Activated naive CD4-positive, alpha-beta T cell treated with anti-CD3 and anti-CD28 coated beads, Interleukin-2, amount 50 U/mL, for 24 hours (primary cell): ENCODE measurements around the gene ARL8A.

ENCODE experiments used
- H3K27ac Mint-ChIP-seq: one replicate; pipeline ENCODE4 v1.8.0; 2021; ENCODE audit warnings: mild to moderate bottlenecking, mixed read lengths
- H3K27me3 Mint-ChIP-seq: one replicate; pipeline ENCODE4 v1.8.0; 2021; ENCODE audit warnings: mixed read lengths
- H3K36me3 Mint-ChIP-seq: one replicate; pipeline ENCODE4 v1.8.0; 2021; ENCODE audit warnings: mixed read lengths
- H3K4me1 Mint-ChIP-seq: one replicate; pipeline ENCODE4 v1.8.0; 2021; ENCODE audit warnings: mixed read lengths
- H3K4me3 Mint-ChIP-seq: one replicate; pipeline ENCODE4 v1.8.0; 2021; ENCODE audit warnings: mild to moderate bottlenecking, mixed read lengths
- H3K9me3 Mint-ChIP-seq: one replicate; pipeline ENCODE4 v1.8.0; 2021; ENCODE audit warnings: mixed read lengths

Gene ARL8A

GRCh38 chr1:202164271-202165037, 19.9 kb upstream of the ARL8A start:
- Mint-ChIP-seq H3K36me3 (no peaks in the 10 kb centered on the region), H3K27ac (peak overlapping the region; percentile 30), H3K27me3 (no peaks in the 10 kb centered on the region), H3K9me3 (no peaks in the 10 kb centered on the region), H3K4me1 (peaks cover 58% of the 10 kb centered on the region), H3K4me3 (peak overlapping the region; percentile 69)

- Mint-ChIP-seq H3K27me3 (no peaks in the 10 kb centered on the region), H3K27ac (peak overlapping the region; percentile 72), H3K9me3 (no peaks in the 10 kb centered on the region), H3K36me3 (peaks cover 2% of the 10 kb centered on the region), H3K4me1 (peaks cover 67% of the 10 kb centered on the region), H3K4me3 (peak overlapping the region; percentile 23)
Measured at GRCh38 chr1:202163281-202164270, 19.0 kb upstream of the ARL8A start.

DNA sequence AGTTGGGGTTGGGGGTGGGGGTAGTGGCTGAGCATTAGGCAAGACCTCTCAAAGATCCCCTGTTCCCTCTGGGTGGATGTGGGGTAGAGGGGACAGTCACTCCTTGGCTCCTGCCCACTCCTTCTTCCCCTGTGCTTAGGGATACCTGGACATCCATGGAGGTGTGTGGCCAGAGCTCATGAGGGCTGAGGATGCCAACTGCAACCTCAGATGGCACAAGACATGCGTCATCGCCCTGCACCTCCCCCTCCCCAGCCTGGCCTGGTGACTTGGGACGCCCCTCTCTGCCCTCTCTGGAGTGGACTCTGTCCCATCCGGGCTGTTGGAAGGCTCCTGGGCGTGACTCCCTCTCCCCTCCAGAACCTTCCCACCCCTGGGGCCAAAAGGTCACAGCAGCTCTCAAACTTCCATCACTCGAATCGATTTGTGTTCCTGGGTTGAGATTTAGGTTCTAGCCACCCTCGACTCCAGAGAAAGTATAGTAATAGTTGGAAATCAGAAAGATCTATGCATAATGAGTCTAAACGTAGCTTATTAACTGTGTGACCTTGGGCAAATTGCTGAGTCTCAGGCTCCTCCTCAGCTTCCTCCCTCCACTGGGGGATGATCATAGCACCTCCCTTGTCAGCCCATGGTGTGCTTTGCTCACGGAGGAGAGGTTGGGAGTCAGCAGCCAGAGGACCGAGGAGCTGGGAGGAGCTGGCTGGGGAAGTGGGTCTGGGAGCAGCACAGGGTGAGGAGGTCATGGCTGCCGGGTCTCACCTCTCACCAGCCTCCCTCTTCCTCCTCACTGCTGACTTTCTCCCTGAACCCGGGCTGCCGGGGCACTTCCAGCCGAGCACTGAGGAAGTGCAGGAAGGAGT, 18.1 kb upstream of the ARL8A start:
- peak overlapping the region; percentile 33 for H3K27ac Mint-ChIP-seq
- peaks cover 2% of the 10 kb centered on the region for H3K36me3 Mint-ChIP-seq
- H3K4me1 Mint-ChIP-seq, result peaks cover 76% of the 10 kb centered on the region
- H3K9me3 Mint-ChIP-seq, result no peaks in the 10 kb centered on the region
- H3K27me3 Mint-ChIP-seq, result no peaks in the 10 kb centered on the region
- peak overlapping the region; percentile 33 for H3K4me3 Mint-ChIP-seq

- Mint-ChIP-seq H3K4me3 (no peak overlapping the region), H3K9me3 (no peaks in the 10 kb centered on the region), H3K27ac (no peak overlapping the region), H3K4me1 (peaks cover 80% of the 10 kb centered on the region), H3K27me3 (no peaks in the 10 kb centered on the region), H3K36me3 (peaks cover 2% of the 10 kb centered on the region)
Measured at GRCh38 chr1:202162047-202162417, 17.5 kb upstream of the ARL8A start.

- Mint-ChIP-seq H3K27ac (peak overlapping the region; percentile 98), H3K27me3 (no peaks in the 10 kb centered on the region), H3K9me3 (no peaks in the 10 kb centered on the region), H3K4me3 (peak overlapping the region; percentile 94), H3K4me1 (peaks cover 81% of the 10 kb centered on the region), H3K36me3 (peaks cover 2% of the 10 kb centered on the region)
Measured at GRCh38 chr1:202161151-202162046, 16.9 kb upstream of the ARL8A start.

GRCh38 chr1:202160377-202160940, 15.9 kb upstream of the ARL8A start, which contains the start of gene PTPN7:
Gene PTPN7 (minus strand): TSS chr1:202160602. CDS start chr1:202159402, 1,200 bp downstream.
- Mint-ChIP-seq H3K36me3 (peaks cover 9% of the 10 kb centered on the region), H3K4me1 (peaks cover 81% of the 10 kb centered on the region), H3K27ac (peak within 1 kb of the TSS; percentile 98)

GRCh38 chr1:202159534-202160371, 15.2 kb upstream of the ARL8A start:
- Mint-ChIP-seq H3K4me1 (peaks cover 81% of the 10 kb centered on the region), H3K4me3 (peak overlapping the region; percentile 94), H3K36me3 (peaks cover 10% of the 10 kb centered on the region), H3K27ac (peak overlapping the region; percentile 98), H3K9me3 (no peaks in the 10 kb centered on the region), H3K27me3 (no peaks in the 10 kb centered on the region)

More at GRCh38 chr1:202160377-202160940, 15.9 kb upstream of the ARL8A start, which contains the start of gene PTPN7:
- no peaks in the 10 kb centered on the region for H3K27me3 Mint-ChIP-seq
- H3K4me3 Mint-ChIP-seq, result peak within 1 kb of the TSS; percentile 94
- H3K9me3 Mint-ChIP-seq, result no peaks in the 10 kb centered on the region

DNA sequence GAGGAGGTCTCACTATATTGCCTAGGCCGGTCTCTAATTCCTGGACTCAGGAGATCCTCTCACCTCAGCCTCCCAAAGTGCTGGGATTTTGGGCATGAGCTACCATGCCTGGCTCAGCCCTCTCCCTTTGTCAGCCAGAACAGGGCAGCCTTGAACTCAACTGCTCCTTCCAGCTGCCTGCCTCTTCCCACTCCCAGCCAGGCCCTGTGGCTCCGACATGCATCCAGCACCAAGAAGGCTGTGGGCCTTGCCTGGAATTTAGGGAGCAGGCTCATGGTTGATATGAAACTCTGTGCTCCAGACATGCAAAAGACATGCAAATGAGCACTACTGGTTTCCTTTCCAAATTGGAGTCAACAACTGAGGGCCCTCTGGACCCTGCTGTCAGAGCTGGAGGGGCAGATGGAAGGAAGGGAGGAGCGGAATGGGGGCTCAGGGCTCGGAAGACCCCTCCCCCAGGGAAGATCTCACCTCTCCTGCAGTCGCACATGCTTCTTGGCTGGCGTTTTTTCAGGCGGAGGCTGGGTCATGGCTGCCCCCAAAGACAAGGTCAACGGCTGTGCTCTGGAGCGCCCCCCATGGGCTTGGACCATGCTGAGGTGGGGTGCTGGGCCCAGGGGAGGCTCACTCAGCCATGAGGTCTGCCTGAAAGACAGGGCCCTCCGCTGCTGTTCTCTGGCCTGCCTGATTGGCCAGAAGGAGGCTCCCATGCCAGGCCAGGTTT, 14.4 kb upstream of the ARL8A start:
- no peaks in the 10 kb centered on the region for H3K27me3 Mint-ChIP-seq
- peak overlapping the region; percentile 98 for H3K27ac Mint-ChIP-seq
- peak overlapping the region; percentile 94 for H3K4me3 Mint-ChIP-seq
- no peaks in the 10 kb centered on the region for H3K9me3 Mint-ChIP-seq
- peaks cover 77% of the 10 kb centered on the region for H3K4me1 Mint-ChIP-seq
- H3K36me3 Mint-ChIP-seq, result peaks cover 10% of the 10 kb centered on the region

GRCh38 chr1:202157945-202158344, 13.4 kb upstream of the ARL8A start:
- Mint-ChIP-seq H3K27me3 (no peaks in the 10 kb centered on the region), H3K4me3 (peak overlapping the region; percentile 94), H3K4me1 (peaks cover 70% of the 10 kb centered on the region), H3K36me3 (peaks cover 14% of the 10 kb centered on the region), H3K27ac (peak overlapping the region; percentile 81), H3K9me3 (no peaks in the 10 kb centered on the region)

- H3K4me1 Mint-ChIP-seq, result peaks cover 57% of the 10 kb centered on the region
- H3K4me3 Mint-ChIP-seq, result peak overlapping the region; percentile 51
Measured at GRCh38 chr1:202156590-202156989, 12.1 kb upstream of the ARL8A start.

DNA sequence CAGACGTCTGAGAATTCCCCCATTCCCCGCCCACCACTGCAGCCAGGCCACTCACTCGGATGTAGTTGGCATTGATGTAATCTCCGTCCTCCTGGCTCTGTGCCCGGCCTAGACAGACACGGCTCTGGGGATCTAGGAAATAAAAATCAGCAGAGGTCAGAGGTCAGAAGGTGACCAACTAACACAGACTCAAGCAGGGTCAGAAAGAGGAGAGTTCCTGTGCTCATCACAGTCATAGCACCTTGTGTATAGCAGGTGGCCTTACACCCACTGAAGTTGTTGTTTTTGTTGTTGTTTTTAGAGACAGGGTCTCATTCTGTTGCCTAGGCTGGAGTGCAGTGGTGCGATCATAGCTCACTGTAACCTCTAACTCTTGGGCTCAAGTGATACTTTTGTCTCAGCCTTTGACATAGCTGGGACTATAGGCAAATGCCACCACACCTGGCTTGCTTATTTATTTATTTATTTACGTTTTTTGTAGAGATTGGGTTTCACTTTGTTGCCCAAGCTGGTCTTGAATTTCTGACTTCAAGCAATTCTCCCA, 11.0 kb upstream of the ARL8A start:
- Mint-ChIP-seq H3K4me1 (peaks cover 47% of the 10 kb centered on the region), H3K4me3 (peak overlapping the region; percentile 51), H3K27ac (peak overlapping the region; percentile 46), H3K27me3 (no peaks in the 10 kb centered on the region), H3K9me3 (no peaks in the 10 kb centered on the region), H3K36me3 (peaks cover 18% of the 10 kb centered on the region)

More at GRCh38 chr1:202156590-202156989, 12.1 kb upstream of the ARL8A start:
- H3K9me3 Mint-ChIP-seq, result no peaks in the 10 kb centered on the region
- H3K36me3 Mint-ChIP-seq, result peaks cover 14% of the 10 kb centered on the region
- H3K27me3 Mint-ChIP-seq, result no peaks in the 10 kb centered on the region
- H3K27ac Mint-ChIP-seq, result peak overlapping the region; percentile 35

DNA sequence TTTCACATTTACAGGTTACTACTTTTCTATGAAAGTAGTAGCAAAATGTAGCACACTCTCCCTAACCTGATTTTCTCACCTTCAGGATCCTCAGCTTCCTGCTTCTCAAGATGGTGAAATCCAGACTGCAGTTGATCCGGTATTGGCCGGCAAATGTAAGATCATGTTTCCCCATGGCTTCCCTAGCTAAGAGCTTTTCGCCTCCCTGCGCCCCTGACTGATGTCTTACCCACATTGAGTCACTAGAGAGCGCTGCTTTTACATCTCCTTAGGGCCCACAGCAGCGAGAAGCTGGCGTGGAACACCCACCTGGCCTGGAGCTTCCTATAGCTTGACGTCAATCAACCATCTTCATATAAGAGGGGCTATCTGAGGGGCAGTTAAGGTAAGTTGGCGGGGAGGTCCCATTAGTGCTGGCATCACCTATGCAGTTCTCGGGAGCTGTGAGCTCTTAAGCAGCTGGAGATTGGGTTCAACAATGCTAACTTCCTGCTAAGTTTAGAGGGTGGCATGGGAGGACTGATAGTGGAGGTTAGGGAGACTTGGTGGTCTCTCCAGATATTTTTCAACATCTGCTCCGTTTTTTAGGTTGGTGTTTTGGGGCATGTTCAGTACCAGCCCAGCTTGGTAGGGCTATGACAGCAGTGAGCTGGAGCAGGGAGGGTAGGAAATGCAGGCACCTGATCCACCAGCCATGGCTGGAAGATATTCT, 10.4 kb upstream of the ARL8A start:
- H3K4me1 Mint-ChIP-seq, result peaks cover 46% of the 10 kb centered on the region
- H3K27ac Mint-ChIP-seq, result peak overlapping the region; percentile 71
- peak overlapping the region; percentile 5 for H3K4me3 Mint-ChIP-seq
- peaks cover 19% of the 10 kb centered on the region for H3K36me3 Mint-ChIP-seq
- no peaks in the 10 kb centered on the region for H3K27me3 Mint-ChIP-seq
- H3K9me3 Mint-ChIP-seq, result no peaks in the 10 kb centered on the region
